PFSK-1 (cell line): Measurements from ENCODE around the gene HOXD11.

Experiments
- FOXP2 ChIP-seq: optimal IDR thresholded peaks from 2 replicates; pipeline ENCODE3; 2011; ENCODE audit warnings: borderline replicate concordance, control low read depth, inconsistent platforms; ENCODE audit not compliant: insufficient read depth; ENCODE audit errors: extremely low read length, extremely low read depth
- POLR2AphosphoS5 ChIP-seq: IDR thresholded peaks from 2 replicates; pipeline ENCODE4 v1.6.1; 2012; ENCODE audit warnings: low read depth, mild to moderate bottlenecking, control low read depth, low read length, moderate library complexity
- TAF1 ChIP-seq: IDR thresholded peaks from 2 replicates; pipeline ENCODE4 v1.6.1; 2012; ENCODE audit warnings: low read length, control low read depth, borderline replicate concordance; ENCODE audit not compliant: insufficient read depth
- TF ChIP-seq, protein P1 (sequence below), 2 experiments: IDR thresholded peaks; 2 replicates each; pipeline versions ENCODE4 v1.6.1 to v1.8.0; 2011 to 2012; ENCODE audit warnings: low read depth in 2 of 2, low read length in 2 of 2, control low read depth in 1 of 2, inconsistent platforms in 1 of 2, mild to moderate bottlenecking in 1 of 2, moderate library complexity in 1 of 2; ENCODE audit not compliant: insufficient read depth in 1 of 2

DNA sequence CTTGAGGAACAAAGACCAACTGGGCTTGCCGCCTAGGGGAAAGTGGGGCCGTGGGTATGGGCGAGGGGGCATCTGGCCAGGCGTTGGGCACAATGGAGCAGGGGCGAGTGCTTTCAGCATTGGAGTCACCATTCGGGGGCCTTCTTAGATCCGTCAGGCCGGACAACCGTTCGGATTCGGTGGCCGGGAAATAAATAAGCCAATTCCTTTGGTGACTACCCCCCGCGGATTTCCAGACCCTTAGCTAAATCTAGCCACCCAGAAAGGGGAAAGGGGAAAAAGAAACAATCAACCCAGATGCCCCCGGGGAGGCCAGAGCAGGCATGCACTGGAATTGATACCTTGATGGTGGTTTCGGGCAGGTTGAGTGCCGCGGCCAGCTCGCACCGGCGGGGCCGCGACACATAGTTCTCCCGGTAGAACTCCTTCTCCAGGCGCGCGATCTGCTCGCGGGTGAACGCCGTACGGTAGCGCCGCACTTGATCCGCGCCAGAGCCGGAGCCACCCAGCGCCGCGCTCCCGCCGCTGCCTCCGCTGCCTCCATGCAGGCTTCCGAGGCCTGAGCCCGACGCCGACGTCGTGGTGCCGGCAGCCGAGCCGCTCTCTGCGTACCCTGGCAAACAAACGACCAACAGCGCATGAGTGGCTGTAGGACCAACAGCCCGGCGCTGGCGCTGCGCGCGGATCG lies 25.1 kb upstream of the HOXD11 start:
- TF ChIP-seq POLR2AphosphoS5 = no peak
- TF ChIP-seq, protein P1, sequence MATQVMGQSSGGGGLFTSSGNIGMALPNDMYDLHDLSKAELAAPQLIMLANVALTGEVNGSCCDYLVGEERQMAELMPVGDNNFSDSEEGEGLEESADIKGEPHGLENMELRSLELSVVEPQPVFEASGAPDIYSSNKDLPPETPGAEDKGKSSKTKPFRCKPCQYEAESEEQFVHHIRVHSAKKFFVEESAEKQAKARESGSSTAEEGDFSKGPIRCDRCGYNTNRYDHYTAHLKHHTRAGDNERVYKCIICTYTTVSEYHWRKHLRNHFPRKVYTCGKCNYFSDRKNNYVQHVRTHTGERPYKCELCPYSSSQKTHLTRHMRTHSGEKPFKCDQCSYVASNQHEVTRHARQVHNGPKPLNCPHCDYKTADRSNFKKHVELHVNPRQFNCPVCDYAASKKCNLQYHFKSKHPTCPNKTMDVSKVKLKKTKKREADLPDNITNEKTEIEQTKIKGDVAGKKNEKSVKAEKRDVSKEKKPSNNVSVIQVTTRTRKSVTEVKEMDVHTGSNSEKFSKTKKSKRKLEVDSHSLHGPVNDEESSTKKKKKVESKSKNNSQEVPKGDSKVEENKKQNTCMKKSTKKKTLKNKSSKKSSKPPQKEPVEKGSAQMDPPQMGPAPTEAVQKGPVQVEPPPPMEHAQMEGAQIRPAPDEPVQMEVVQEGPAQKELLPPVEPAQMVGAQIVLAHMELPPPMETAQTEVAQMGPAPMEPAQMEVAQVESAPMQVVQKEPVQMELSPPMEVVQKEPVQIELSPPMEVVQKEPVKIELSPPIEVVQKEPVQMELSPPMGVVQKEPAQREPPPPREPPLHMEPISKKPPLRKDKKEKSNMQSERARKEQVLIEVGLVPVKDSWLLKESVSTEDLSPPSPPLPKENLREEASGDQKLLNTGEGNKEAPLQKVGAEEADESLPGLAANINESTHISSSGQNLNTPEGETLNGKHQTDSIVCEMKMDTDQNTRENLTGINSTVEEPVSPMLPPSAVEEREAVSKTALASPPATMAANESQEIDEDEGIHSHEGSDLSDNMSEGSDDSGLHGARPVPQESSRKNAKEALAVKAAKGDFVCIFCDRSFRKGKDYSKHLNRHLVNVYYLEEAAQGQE (IDR thresholded peaks at IDR 0.05; ENCODE audit: insufficient read depth in 1 of 2, low read depth in 2 of 2, low read length in 2 of 2) = no peak
- TF ChIP-seq TAF1 = no peak
- no peak for TF ChIP-seq FOXP2
